Sciatic nerve (tissue), 2 donors: ENCODE results near the gene ULBP2. TPM values are rescaled to one million over a fixed set of nuclear protein-coding genes. Genes with fewer than 3 reads are reported as not detected.
"Not testable (repeated sequence)": the region's sequence is repeated elsewhere in the genome, so short reads cannot be mapped to it uniquely, and the experiment has no call there.

Source experiments
- ATAC-seq: fragments of 200-7000 bp; cut with Tn5 transposase; one replicate; pipeline ENCODE4 v1.9.1; 2020; ENCODE audit warnings: mild to moderate bottlenecking, moderate library complexity
- DNase-seq: peaks from one replicate; pipeline ENCODE4 v3.0.0-alpha.2; 2020; ENCODE audit warnings: low spot score
- intact Hi-C: fragments of 100-400 bp; cut with DNase I; formaldehyde crosslinking; loops from one replicate; pipeline ENCODE4 v1.14.2; 2022
- total RNA-seq: library from RNA; stranded (reverse); fragmentation: NEBNext Ultra II Directional; extraction: Animal tissue kit (Norgen Biotek cat#: 25700); gene quantifications from one replicate; pipeline ENCODE4 v1.2.1, GENCODE V29; 2021
- donor health status: DM: no; HTN: no; CAD: no.
- donor health status: DM: no; HTN: no; CAD: no.

ULBP2 gene
- total RNA-seq, 1 donor from 2014 or later = 0.27 TPM

DNA sequence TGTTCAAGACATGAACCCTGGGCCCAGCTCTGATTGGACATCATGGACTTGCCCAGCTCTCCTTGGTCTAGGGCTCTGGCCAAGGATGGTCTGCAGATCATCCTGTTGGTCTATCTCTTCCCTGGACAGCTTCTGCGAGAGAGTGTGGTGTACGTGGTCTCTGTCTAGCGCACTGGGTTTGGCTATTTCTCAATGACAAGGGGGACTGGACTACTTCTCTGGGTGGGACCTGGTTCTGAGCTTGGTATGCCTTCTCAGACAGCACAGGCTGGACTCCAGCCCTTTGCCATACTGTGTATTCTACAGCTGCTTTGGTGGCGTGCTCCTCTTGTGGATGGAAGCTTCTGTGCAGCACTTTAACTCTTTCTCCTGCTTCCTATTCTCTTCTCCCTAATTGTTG lies 35.4 kb upstream of the ULBP2 start:
- ATAC-seq (no peak), DNase-seq (no peak)
- intact Hi-C loops = no loop called here

- DNase-seq (no peak), ATAC-seq (no peak)
- intact Hi-C loops = no loop called here
These were observed 34.5 kb upstream of the ULBP2 start for GRCh38 chr6:149907317-149907716.

- ATAC-seq, intact Hi-C loops: not testable (repeated sequence)
- peak; percentile 39 for DNase-seq
These were observed 33.3 kb upstream of the ULBP2 start for GRCh38 chr6:149908480-149908879.

DNA sequence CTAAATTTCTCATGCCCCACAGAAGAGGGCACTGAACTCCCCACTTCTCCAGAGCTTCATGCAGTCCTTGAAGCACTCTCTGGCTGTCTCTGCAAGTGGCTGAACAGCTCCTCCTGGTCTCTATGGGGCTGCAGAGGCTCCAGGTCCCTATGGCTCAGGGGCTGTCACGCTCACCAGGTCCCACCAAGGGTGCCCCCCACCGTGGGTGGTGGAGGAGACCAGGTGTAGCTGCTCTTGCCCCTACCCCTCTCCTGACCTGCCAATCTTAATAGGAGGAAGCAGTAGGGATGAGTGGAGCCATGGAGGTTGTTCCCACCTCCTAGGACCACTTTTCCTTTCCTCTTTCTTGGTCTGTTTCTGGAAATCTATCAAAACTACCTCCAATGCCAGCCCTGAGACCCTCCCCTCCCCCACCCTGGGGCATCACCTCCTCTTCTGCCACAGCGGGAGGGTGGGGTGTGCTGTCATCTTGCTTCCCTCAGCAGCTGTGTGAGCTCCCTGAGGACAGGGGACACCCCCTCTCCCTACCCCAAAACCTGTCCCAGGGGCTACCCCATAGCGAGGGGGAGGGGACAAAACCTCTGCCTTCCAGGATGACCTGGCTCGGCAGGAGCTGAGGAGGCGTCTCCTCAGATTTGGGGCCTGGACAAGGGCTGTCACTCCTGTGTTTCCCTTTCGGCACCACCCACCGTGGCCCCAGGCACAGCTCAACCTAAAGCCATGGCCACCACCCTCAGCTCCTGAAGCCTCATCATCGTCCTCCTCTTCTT lies 31.9 kb upstream of the ULBP2 start:
- ATAC-seq (no peak), DNase-seq (peak; percentile 27)
- intact Hi-C loops = no loop called here

DNA sequence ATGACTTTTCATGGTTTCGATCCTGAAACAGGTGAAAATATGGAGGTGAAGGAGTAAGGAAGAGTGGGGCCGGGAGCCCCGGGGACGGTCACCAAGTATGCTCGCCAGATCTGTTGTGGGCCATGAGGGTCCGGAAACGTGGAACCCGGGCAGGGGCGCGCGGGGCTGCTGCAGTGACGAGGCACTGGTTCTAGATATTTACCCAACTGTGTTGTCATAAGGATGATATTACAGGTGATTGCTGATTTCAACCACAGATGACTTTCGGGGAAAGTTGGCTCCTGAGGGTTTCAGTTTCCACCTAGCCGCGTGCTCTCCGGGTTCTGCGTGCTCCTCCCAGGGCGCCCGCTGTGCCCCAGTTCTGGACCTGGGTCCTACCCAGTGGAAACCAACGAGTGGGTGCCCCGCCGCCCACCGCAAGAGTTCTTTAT lies 31.1 kb upstream of the ULBP2 start:
- DNase-seq (no peak), ATAC-seq (no peak)
- intact Hi-C loops = no loop called here

GRCh38 chr6:149912680-149913079 lies 29.1 kb upstream of the ULBP2 start:
- intact Hi-C loops, DNase-seq, ATAC-seq: not testable (repeated sequence)

DNA sequence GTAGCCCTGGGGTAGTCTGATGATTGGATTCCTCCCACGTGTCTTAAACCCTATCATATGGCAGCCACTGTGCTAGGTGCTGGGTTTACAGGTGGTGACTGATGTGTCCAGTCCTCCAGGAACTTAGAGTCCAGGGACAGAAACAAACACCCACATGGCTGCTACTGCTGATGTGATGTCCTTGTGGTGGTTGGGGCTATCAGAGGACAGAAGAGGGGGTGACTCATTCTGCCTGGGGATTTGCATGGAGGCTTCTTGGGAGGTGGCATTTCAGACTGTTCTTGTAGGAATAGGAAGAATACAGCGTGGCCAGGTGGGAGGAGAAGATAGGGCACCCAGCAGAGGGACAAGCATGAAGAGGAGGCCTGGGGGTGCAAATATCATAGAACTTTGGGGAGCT lies 28.7 kb upstream of the ULBP2 start:
- DNase-seq (no peak), ATAC-seq (no peak)
- intact Hi-C loops = no loop called here

DNA sequence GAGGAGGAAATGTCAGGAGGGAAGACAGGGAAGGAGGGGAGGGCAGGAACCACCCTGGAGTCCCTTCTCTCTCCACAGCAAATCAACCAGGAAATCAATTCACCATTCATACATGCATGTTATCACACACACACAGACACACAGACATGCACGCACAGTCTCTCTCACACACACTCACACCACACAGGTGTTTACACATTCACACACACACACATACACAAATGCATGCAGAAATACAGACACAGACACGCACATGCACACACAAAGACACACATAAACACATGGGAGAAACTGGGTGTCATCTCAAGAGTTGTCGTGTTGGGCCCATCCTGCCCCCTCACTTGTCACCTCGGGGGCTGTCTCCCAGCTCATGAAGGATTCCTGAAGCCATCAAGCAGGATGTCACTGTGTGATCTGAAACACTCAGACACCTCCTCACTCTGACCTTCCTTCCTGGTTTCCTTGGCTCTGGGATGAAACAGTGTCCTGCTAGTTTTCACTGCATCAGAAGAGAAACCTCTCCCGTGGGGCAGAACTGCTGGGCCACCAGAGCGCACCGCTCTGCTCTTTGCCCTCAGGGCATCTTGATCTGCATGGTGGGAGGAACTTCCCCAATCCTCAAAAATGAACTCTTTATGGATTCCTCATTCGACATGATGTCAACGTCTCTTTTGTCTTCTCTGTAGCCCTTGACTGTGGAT lies 28.1 kb upstream of the ULBP2 start:
- ATAC-seq (no peak), DNase-seq (peak; percentile 35)
- intact Hi-C loops = no loop called here

GRCh38 chr6:149915970-149916865 lies 25.6 kb upstream of the ULBP2 start:
- no peak for ATAC-seq
- intact Hi-C loops = no loop called here
- peak; percentile 28 for DNase-seq

DNA sequence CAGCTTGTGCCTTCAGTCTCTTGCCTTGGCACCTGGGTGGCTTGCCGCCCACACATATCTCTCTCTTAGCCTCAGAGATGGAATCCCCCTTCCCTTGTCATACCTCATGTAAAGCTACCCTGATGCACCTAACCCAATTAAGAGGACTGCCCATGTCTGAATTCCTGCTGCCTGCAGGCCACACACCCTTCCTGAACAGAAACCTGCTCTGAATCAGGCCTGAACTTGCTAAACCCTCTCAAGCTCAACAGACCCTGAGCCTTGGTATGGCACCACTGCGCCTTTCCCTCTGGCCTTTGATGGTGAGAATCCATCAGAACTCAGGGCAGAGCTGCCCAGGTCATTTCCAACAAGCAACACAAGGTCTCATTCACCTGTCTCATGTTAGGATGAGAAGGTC lies 24.1 kb upstream of the ULBP2 start:
- ATAC-seq (no peak), DNase-seq (no peak)
- intact Hi-C loops = no loop called here

- DNase-seq (no peak), ATAC-seq (no peak)
- intact Hi-C loops = no loop called here
These were observed 23.5 kb upstream of the ULBP2 start for GRCh38 chr6:149918151-149918905.

DNA sequence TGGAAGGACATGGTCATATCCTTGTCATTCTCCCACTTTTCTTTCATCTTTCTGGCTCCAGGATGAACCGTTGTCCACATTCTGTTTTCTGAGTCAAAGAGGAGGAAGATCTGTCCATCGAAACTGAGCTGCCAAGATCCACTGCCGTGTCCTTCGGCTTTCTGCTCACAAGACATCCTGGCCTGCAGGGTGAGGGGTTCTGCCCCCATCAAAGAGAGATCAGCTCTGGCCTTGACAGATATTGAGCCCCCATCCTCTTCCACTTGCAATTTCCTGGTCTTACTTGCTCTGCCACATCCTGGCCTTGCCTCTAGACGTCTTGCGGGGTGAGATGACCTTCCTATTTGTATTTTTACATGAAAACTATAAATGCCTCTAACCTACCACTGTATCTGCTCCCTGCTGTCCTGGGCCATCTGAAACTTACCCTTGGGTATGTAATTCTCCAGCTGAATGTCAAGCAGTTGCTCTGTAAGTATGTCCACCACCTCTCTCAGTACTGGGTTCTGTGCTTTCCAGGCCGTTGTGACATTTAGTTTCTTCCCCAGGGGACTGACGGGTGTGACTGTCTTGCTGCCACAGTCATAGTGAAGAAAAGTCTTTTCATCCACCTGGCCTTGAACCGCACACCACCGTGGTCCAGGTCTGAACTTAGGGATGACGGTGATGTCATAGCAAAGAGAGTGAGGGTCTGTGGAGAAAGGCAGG lies 22.5 kb upstream of the ULBP2 start:
- intact Hi-C loops, DNase-seq, ATAC-seq: not testable (repeated sequence)

DNA sequence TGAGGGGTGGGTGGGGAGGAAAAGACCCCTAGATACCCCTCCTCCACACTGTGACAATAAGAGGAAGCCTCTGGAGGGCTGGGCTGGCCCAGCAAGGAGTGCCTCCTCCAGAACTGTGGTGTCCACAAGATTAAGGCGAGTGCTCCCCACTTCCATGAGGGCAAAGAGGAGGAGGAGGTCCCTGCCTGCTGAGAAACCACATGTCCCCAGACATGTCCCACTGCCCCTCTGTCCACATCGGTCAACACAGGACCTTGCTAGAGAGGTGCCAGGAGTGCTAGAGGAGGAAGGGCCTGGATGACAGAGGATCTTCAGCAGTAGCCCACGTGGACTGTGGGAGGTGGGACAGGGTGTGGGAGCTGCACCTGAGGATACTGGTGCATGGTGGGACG lies 22.0 kb upstream of the ULBP2 start:
- intact Hi-C loops = loop anchor here (5.0 kb wide), 1 partner anchor 83 kb away; no protein-coding TSS in a partner anchor
- DNase-seq = no peak
- no peak for ATAC-seq

- intact Hi-C loops = loop anchor here (5.0 kb wide), 1 partner anchor 84 kb away; no protein-coding TSS in a partner anchor
- ATAC-seq = no peak
These were observed 20.5 kb upstream of the ULBP2 start for GRCh38 chr6:149921361-149921760.

DNA sequence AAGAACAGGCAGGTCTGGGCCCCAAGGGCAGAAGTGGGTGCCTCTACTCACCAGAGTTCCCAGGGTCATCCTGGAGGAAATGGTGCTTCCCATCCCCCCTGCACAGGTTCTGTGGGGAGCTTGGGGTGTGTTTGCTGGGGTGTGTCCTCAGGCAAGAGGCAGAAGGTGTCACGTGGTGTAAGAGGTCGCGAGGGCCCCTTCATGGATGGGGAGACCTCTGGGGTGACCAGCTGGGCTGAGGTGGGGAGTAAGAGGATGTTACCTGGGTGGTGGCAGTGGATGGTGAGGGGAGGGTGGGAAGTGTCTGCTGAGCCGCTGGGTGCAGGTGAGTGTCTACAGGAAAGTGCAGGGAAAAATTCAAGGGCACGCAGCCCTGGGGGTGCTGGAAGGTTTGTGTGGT lies 19.7 kb upstream of the ULBP2 start:
- not testable (repeated sequence) for DNase-seq, ATAC-seq
- intact Hi-C loops = loop anchor here (5.0 kb wide), 1 partner anchor 85 kb away; no protein-coding TSS in a partner anchor

More at GRCh38 chr6:149921361-149921760, 20.5 kb upstream of the ULBP2 start:
- DNase-seq = peak; percentile 23

- intact Hi-C loops = loop anchor here (5.0 kb wide), 1 partner anchor 85 kb away; no protein-coding TSS in a partner anchor
- peak; percentile 92 for ATAC-seq
- DNase-seq = peak; percentile 92
These were observed 19.0 kb upstream of the ULBP2 start, which contains the start of gene RAET1G for GRCh38 chr6:149922642-149923326. Gene RAET1G, minus strand, starts transcription at chr6:149923121. Its CDS starts 111 bp downstream, at chr6:149923010.

DNA sequence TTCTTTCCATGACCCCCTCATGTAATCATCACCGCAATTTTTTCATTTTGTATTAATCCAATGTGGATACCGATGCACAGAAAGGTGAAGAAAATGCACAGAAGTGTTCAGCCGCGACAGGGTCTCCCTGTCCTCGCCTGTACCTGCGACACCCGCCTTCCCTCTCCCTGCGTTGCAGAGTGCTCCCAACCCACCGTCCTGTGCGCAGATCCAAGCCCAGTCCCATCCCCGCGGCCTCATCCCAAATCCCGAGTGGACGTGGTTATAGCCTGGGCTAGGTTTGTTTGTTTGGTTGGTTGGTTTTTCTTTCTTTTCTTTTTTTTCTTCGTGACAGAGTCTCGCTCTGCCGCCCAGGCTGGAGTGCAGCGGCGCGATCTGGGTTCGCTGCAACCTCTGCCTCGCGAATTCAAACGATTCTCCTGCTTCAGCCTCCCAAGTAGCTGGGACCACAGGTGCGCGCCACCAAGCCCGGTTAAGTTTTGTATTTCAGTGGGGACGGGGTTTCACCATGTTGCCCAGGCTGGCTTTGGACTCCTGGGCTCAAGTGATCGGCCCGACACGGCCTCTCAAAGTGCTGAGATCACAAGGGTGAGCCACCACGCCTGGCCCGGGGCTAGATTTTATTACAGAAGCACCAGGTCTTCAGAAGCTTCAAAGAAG lies 18.4 kb upstream of the ULBP2 start:
- no peak for DNase-seq
- intact Hi-C loops = loop anchor here (5.0 kb wide), 1 partner anchor 86 kb away; no protein-coding TSS in a partner anchor
- ATAC-seq = no peak
